GM19238 (cell line): ENCODE data around the gene PROK1.
"Not testable (repeated sequence)": the region's sequence is repeated elsewhere in the genome, so short reads cannot be mapped to it uniquely, and the experiment has no call there.

Experiments used
- DNase-seq: peaks from one replicate; pipeline ENCODE4 v3.0.0; 2011; ENCODE audit warnings: low spot score; ENCODE audit not compliant: insufficient read length

PROK1 gene

GRCh38 chr1:110450929-110451328 lies at the start of gene PROK1:
PROK1 (plus strand) TSS chr1:110451149; CDS start chr1:110451217, 68 bp downstream.
- DNase-seq = no peak

GRCh38 chr1:110403805-110404204 lies 47.1 kb upstream of the PROK1 start:
- DNase-seq = no peak

GRCh38 chr1:110404401-110404800 lies 46.5 kb upstream of the PROK1 start:
- DNase-seq = no peak

- DNase-seq = not testable (repeated sequence)
These were observed 44.5 kb upstream of the PROK1 start for GRCh38 chr1:110406407-110406806.

GRCh38 chr1:110407260-110408210 lies 43.4 kb upstream of the PROK1 start, which contains the start of gene LAMTOR5:
LAMTOR5 (minus strand) TSS chr1:110407694; CDS start chr1:110407620, 74 bp downstream.
- peak; percentile 76 for DNase-seq

GRCh38 chr1:110408488-110408887 lies 42.5 kb upstream of the PROK1 start:
- DNase-seq = no peak

GRCh38 chr1:110409316-110409715 lies 41.6 kb upstream of the PROK1 start:
- no peak for DNase-seq

- no peak for DNase-seq
These were observed 39.7 kb upstream of the PROK1 start for GRCh38 chr1:110411173-110411735.

GRCh38 chr1:110412576-110412975 lies 38.4 kb upstream of the PROK1 start:
- peak; percentile 48 for DNase-seq

- not testable (repeated sequence) for DNase-seq
These were observed 37.9 kb upstream of the PROK1 start for GRCh38 chr1:110413045-110413444.

GRCh38 chr1:110418729-110419128 lies 32.2 kb upstream of the PROK1 start:
- no peak for DNase-seq

- DNase-seq = no peak
These were observed 30.8 kb upstream of the PROK1 start for GRCh38 chr1:110420023-110420662.

GRCh38 chr1:110420874-110421793 lies 29.8 kb upstream of the PROK1 start:
- DNase-seq = no peak

- no peak for DNase-seq
These were observed 26.0 kb upstream of the PROK1 start for GRCh38 chr1:110424699-110425611.

GRCh38 chr1:110425612-110426152 lies 25.3 kb upstream of the PROK1 start:
- DNase-seq = no peak

- DNase-seq = no peak
These were observed 24.1 kb upstream of the PROK1 start for GRCh38 chr1:110426854-110427253.

GRCh38 chr1:110428946-110429345 lies 22.0 kb upstream of the PROK1 start:
- no peak for DNase-seq

GRCh38 chr1:110430366-110430765 lies 20.6 kb upstream of the PROK1 start:
- no peak for DNase-seq

GRCh38 chr1:110430901-110431300 lies 20.0 kb upstream of the PROK1 start:
- DNase-seq = no peak

- no peak for DNase-seq
These were observed 17.7 kb upstream of the PROK1 start for GRCh38 chr1:110433213-110433612.
